IPS-18a (cell line): ENCODE measurements around the gene TOMM40L.
A peak's percentile ranks its signal among the peaks of the same experiment; 100 is the strongest.

Experiments
- H3K27ac ChIP-seq: one replicate; pipeline ENCODE4 v1.5.1; 2013; ENCODE audit warnings: low read length
- H3K27me3 ChIP-seq: one replicate; pipeline ENCODE4 v1.6.1; 2013; ENCODE audit warnings: mild to moderate bottlenecking, low read length; ENCODE audit not compliant: control insufficient read depth, insufficient read depth
- H3K36me3 ChIP-seq: one replicate; pipeline ENCODE4 v1.6.1; 2013; ENCODE audit warnings: low read depth, low read length; ENCODE audit not compliant: control insufficient read depth
- H3K4me1 ChIP-seq: one replicate; pipeline ENCODE4 v1.6.1; 2013; ENCODE audit warnings: low read depth, low read length; ENCODE audit not compliant: control insufficient read depth
- H3K4me3 ChIP-seq: one replicate; pipeline ENCODE4 v1.5.1; 2013; ENCODE audit warnings: low read length
- H3K9ac ChIP-seq: one replicate; pipeline ENCODE4 v1.6.1; 2013; ENCODE audit warnings: mild to moderate bottlenecking, low read length, moderate library complexity
- H3K9me3 ChIP-seq: one replicate; pipeline ENCODE4 v1.6.1; 2013; ENCODE audit warnings: low read depth, low read length; ENCODE audit not compliant: control insufficient read depth

The TOMM40L gene

DNA sequence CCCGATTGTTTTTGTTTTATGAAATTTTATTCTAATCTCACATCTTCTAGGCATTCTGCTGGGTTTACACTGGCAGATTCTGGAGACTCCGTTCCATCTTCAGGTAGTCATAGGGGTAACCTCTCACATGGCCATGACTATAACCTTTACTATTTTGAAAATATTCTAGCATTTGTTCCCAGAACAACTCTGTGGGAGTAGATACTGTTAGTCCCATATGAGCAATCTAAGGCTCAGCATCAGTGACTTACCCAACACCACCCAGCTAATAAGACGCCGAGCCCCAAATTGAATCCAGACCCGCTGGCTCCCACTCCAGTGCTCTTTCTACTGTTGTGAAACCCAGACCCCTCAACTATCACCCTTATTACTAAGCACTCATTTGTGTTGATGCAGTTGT is 36.8 kb upstream of the TOMM40L start:
- no peak overlapping the region for H3K27ac ChIP-seq
- H3K27me3 ChIP-seq, result no peaks in the 10 kb centered on the region
- H3K4me3 ChIP-seq, result no peak overlapping the region
- no peaks in the 10 kb centered on the region for H3K4me1 ChIP-seq
- H3K9me3 ChIP-seq, result no peaks in the 10 kb centered on the region
- H3K36me3 ChIP-seq, result peaks cover 8% of the 10 kb centered on the region
- H3K9ac ChIP-seq, result no peak overlapping the region

DNA sequence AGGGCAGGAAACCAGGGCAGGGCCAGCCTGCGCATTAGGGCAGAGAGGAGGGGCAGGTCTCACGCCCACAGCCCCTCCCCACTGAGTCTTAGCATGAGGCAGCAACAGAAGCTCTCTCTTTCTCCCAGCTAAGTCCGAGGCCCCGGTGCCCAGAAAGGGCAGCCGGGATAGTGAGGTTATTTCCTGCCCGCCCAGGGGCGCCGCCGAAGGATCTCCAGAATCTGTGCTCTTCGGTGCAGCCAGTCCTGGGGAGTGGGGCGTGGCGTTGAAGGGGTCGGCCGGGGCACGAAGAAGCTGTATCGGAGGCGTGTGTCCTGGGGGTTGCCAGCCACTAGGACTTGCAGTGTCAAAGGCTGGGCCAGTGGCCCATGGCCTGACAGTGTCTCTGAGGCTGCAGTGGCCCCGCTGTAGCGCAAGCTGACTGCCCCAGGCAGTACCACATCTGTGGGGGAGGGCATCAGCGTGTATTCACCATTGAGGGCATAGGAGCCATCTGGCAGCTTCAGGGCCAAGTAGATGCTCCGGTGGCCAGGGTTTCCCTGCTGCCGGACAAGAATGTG is 34.8 kb upstream of the TOMM40L start:
- Histone ChIP-seq H3K4me3 (no peak overlapping the region), H3K27me3 (no peaks in the 10 kb centered on the region), H3K27ac (no peak overlapping the region), H3K9me3 (no peaks in the 10 kb centered on the region), H3K4me1 (no peaks in the 10 kb centered on the region), H3K36me3 (peaks cover 13% of the 10 kb centered on the region), H3K9ac (no peak overlapping the region)

DNA sequence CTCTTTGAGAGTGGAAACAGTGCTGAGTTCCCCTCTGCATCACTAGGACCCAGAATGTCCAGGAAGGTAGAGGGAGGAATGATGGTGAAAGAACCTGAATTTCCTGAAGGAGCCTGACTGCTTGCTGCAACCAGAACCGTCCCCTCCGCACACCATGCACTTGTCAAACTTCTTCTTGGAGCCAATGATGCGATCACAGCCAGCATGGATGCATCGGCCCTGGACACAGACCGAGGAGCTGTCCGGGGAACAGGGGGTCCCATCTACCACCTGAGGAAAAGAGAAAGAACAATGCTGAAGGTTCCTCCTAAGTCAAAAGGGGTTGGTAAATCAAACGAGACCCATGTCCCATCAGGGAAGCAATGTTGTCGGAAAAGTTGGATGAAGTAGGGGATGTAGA is 33.9 kb upstream of the TOMM40L start:
- H3K4me3 ChIP-seq, result no peak overlapping the region
- peaks cover 5% of the 10 kb centered on the region for H3K4me1 ChIP-seq
- no peak overlapping the region for H3K9ac ChIP-seq
- no peak overlapping the region for H3K27ac ChIP-seq
- H3K36me3 ChIP-seq, result peaks cover 13% of the 10 kb centered on the region
- no peaks in the 10 kb centered on the region for H3K27me3 ChIP-seq
- H3K9me3 ChIP-seq, result no peaks in the 10 kb centered on the region

DNA sequence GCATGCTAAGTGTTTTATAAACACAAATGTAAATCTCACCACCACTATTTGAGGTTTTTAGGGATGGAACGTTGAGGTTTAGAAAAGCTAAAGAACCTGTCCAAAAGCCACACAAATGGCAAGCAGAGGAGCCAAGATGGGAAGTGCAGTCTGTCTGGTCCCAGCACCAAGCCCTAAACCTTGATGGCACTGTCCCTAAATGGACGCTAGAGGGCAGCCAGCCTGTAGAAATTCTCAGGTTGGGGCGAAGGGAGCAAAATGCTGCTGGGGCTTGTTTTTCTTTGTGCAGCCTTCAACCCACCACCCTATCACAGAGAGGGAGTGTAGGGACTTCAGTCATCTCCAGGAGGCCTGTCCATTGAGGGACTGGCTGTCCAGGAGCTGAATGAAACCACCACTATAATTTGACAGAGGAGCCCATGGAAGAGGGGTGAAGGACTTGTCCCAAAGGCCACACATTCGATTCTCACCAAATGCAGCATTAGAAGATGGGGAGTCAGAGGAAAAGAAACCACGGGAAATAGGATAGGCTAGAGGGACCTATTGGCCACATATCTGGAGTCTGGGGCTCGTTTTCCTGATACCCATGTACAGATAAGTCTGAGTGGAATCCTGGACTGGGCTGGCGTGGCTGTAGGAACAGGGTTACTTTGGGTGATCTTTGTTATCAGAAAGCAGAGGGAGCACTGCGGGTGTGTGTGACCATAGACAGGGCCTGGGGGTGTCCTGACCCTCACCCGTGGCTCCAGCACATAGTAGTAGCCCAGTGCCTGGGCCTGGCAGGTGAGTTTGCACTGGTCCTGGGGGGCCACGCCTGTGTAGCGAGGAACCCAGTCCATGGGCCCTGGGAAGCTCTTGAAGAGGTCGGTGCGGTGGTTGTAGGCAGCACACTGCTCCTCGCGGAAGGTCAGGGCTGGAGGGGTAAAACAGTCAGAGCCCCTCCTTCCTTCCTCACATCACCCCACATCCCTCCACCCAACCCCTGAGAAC is 33.1 kb upstream of the TOMM40L start:
- no peak overlapping the region for H3K4me3 ChIP-seq
- no peaks in the 10 kb centered on the region for H3K27me3 ChIP-seq
- peaks cover 13% of the 10 kb centered on the region for H3K36me3 ChIP-seq
- H3K4me1 ChIP-seq, result peaks cover 10% of the 10 kb centered on the region
- H3K9ac ChIP-seq, result no peak overlapping the region
- H3K9me3 ChIP-seq, result no peaks in the 10 kb centered on the region
- H3K27ac ChIP-seq, result no peak overlapping the region

DNA sequence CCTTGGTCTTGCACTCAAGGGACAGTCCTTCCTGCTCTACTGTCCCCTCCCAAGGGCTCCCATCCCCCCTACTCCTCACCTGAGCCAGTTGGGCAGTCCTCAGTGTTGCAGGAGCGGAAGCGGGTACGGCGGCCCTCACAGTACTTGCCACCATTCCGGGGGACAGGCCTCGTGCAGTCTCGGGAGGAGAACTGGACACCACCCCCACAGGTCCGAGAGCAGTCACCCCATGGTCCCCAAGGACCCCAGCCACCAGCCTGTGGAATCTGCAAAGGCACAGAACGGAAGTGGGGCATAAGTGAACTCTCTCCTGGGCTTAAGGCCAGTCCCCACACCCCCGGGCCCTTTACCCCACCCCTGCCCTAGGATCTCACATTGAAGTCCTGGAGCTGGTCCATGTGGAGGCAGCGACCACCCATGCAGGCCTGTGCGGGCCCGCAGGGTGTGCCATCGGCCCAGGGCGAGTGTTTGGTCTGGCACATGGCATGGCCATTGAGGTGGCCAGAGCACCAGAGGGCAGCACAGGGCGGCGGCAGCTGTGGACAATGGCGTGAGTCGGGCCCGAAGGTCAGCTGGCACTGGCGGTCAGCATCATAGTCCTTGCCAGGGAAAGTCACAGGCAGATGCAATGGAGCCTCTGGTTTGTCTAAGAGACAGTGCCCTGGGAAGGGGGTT is 32.2 kb upstream of the TOMM40L start:
- Histone ChIP-seq H3K36me3 (peaks cover 13% of the 10 kb centered on the region), H3K4me1 (peaks cover 19% of the 10 kb centered on the region), H3K9me3 (no peaks in the 10 kb centered on the region), H3K4me3 (no peak overlapping the region), H3K27me3 (no peaks in the 10 kb centered on the region), H3K27ac (no peak overlapping the region), H3K9ac (no peak overlapping the region)

DNA sequence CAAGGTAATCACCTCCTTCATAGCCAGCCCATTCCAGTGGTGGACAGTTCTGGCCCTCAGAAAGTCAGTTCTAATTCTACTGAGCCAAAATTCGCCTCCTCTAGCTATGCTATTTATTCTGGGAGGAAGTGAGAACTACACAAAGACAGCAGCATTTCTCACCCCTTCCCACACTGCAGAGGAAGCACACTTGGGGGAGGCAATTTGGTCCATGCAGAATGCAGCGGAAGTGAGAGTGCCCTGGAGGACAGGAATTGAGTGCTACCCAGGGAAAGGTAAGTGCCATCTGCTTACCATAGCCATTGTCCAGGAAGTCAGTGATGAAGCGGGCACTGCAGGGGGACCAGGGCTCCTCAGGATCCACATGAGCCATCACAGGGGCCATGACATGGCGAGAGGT is 30.7 kb upstream of the TOMM40L start:
- Histone ChIP-seq H3K27me3 (no peaks in the 10 kb centered on the region), H3K9me3 (no peaks in the 10 kb centered on the region), H3K4me3 (no peak overlapping the region), H3K9ac (no peak overlapping the region), H3K27ac (no peak overlapping the region), H3K4me1 (peaks cover 33% of the 10 kb centered on the region), H3K36me3 (peaks cover 13% of the 10 kb centered on the region)

DNA sequence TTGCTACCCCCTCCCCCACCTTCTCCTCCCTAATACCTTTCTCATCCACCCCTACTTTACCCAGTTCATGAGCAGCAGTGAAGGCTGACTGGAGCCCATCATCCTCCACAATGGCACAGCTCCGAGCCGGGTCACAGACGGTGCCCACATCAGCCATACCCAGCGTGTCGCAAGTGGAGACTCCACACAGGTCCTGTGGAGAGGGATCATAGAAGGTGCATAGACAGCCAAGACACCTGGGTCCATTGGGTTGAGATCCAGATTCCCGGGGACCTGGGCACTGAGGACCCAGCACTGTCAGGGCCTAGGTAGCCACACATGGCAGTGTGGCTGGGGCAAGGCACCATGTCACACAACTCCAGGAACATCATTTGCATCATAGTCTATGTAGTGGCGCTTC is 29.7 kb upstream of the TOMM40L start:
- no peaks in the 10 kb centered on the region for H3K27me3 ChIP-seq
- no peak overlapping the region for H3K4me3 ChIP-seq
- H3K9me3 ChIP-seq, result no peaks in the 10 kb centered on the region
- no peak overlapping the region for H3K9ac ChIP-seq
- H3K27ac ChIP-seq, result no peak overlapping the region
- peaks cover 13% of the 10 kb centered on the region for H3K36me3 ChIP-seq
- peaks cover 42% of the 10 kb centered on the region for H3K4me1 ChIP-seq

DNA sequence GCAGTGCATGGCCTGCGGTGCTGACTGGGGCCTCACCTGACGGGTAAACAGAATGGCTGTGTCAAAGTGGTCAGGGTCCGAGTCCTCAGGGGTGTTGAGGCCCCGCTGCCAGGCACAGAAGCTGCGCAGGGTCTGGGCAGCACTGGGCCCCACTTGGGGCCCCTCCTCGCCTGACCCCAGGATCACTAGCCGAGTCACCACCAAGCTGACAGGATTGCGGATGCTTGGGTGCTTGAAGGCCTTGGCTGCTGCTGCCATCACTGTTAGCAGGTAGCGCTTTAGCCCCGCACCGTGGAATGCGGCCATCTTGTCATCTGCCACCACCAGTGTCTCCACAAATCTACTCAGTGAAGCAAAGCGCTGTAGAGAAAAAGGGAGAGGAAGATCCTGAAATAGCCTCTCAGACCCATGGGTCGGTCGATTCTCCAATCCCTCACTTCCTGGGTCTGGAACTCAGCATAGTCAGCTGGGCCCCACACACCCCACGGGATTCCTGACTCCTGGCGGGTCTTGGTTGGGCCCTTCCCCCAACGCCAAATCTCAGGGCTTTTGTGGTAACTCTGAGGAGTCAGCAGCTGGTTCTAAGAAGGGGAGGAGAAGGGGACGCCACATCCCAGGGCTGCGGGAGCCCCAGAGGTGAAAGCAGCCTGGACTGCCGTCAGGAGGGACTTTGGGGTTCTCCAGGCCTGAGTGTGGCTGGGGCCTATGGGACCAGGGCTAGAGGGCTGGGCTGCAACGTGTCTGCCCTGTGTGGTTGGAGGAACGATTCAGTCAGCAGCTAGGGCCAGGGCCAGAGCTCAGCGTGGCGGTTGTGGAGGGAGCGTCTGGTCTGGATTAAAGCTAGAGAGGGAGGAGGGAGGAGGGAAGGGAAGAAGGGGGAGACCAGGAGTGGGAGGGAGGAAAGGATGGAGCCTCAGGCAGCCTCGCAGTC is 29.1 kb upstream of the TOMM40L start:
- Histone ChIP-seq H3K36me3 (peaks cover 6% of the 10 kb centered on the region), H3K27ac (no peak overlapping the region), H3K4me3 (peak overlapping the region; percentile 15), H3K9me3 (no peaks in the 10 kb centered on the region), H3K4me1 (peaks cover 49% of the 10 kb centered on the region), H3K9ac (no peak overlapping the region), H3K27me3 (no peaks in the 10 kb centered on the region)

DNA sequence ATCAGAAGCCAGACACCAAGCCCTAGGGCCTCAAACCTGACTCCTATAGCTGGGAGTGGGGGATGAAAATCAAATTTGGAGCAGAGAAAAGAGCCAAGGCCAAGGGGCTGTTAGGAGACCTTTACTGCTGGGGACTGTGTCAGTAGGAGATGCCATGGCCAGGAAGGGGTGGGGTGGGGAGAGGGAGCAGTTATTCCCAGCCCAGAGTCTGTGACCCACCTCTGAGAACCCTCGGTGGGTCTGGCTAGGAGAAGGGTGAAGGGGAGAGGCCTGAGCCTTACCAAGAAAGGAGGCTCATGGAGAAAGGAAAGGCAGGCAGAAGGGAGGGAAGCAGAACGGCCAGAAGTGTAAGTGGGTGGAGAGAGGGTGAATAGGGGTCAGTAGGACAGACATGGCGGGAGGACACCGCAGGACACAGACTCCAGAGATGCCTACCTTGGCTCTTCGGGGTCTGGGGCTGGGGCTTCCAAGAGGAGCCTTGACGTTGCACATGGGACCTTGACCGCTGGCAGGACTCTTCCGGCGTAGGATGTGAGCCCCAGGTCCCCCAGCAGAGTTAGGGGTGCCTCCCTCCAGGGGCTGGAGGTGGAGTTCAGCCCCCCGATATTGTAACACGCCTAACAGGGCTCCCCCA is 28.2 kb upstream of the TOMM40L start:
- Histone ChIP-seq H3K27ac (no peak overlapping the region), H3K9ac (no peak overlapping the region), H3K4me1 (peaks cover 50% of the 10 kb centered on the region), H3K9me3 (no peaks in the 10 kb centered on the region), H3K36me3 (peaks cover 5% of the 10 kb centered on the region), H3K4me3 (peak overlapping the region; percentile 15), H3K27me3 (no peaks in the 10 kb centered on the region)

DNA sequence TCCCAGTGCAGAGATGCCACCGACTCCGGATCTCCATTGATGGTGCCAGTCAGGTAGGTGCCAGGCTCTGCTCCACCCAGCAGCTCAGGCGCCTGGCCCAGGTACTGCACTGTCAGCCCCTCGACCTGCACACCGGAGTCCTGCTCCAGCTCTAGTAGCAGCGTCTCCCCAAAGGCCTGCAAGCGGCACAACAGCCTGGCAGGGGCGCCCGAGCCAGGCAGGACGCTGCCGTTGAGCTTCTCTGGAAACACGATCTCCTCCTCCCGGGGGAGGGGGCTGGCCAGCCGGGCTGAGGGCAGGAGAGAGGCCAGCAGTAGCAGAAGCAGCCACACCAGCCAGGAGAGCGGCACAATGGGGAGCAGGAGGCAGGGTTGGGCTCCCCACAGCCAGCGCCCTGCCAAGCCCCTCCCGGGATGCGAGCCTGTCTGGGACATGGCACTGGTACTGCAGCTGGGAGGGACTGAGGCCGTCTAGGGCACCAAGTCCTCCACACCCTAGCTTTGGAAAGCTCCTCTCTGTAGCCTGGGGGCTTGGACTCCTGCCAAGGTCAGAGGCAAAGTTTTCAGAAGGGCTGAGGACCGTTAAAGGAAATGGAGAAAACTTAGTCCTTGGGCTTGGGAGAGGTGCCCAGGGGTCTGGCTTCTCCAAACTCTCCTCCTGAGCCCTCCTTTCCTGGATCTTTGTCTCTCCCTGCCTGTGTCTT is 27.5 kb upstream of the TOMM40L start:
- Histone ChIP-seq H3K9me3 (no peaks in the 10 kb centered on the region), H3K9ac (peak overlapping the region; percentile 19), H3K4me1 (peaks cover 50% of the 10 kb centered on the region), H3K27ac (no peak overlapping the region), H3K27me3 (no peaks in the 10 kb centered on the region), H3K4me3 (peak overlapping the region; percentile 31), H3K36me3 (peaks cover 5% of the 10 kb centered on the region)
